ENCODE measurements around the gene BBS9. TPM values are rescaled to one million over a fixed set of nuclear protein-coding genes. Genes with fewer than 3 reads are reported as not detected.

BBS9 gene
- total and polyA plus RNA-seq, 9 donors = 13.0 to 23.5 (median 15.9) TPM

GRCh38 chr7:33339074-33339790, 209.9 kb downstream of the BBS9 start:
- H3K27ac ChIP-seq (ENCODE audit: low read length) = no peak overlapping the region
- no peaks in the 10 kb centered on the region for H3K36me3 ChIP-seq (ENCODE audit: control insufficient read depth, insufficient read depth, low read length)
- no peaks in the 10 kb centered on the region for H3K4me1 ChIP-seq (ENCODE audit: control insufficient read depth, insufficient read depth, low read length)
- WGBS (ENCODE audit: insufficient coverage) = 71% methylated on average over 1 of the region's 3 CpGs
- peak; percentile 48 for DNase-seq
- no peaks in the 10 kb centered on the region for H3K27me3 ChIP-seq (ENCODE audit: control insufficient read depth, insufficient read depth, low read length)
- H3K4me3 ChIP-seq (ENCODE audit: low read length) = no peak overlapping the region
- no peaks in the 10 kb centered on the region for H3K9me3 ChIP-seq (replicated peaks; ENCODE audit: control insufficient read depth, low read depth, low read length)

GRCh38 chr7:33346055-33346454, 216.7 kb downstream of the BBS9 start:
- DNase-seq = no peak
- Histone ChIP-seq H3K27me3 (ENCODE audit: control insufficient read depth, insufficient read depth, low read length) (no peaks in the 10 kb centered on the region), H3K4me1 (ENCODE audit: control insufficient read depth, insufficient read depth, low read length) (no peaks in the 10 kb centered on the region), H3K4me3 (ENCODE audit: low read length) (no peak overlapping the region), H3K9me3 (replicated peaks; ENCODE audit: control insufficient read depth, low read depth, low read length) (no peaks in the 10 kb centered on the region), H3K27ac (ENCODE audit: low read length) (no peak overlapping the region), H3K36me3 (ENCODE audit: control insufficient read depth, insufficient read depth, low read length) (no peaks in the 10 kb centered on the region)
- WGBS (ENCODE audit: insufficient coverage) = no CpG with 5 or more reads among the region's 3 CpGs

- no peaks in the 10 kb centered on the region for H3K36me3 ChIP-seq (ENCODE audit: control insufficient read depth, insufficient read depth, low read length)
- H3K9me3 ChIP-seq (replicated peaks; ENCODE audit: control insufficient read depth, low read depth, low read length) = no peaks in the 10 kb centered on the region
- DNase-seq = no peak
- H3K27me3 ChIP-seq (ENCODE audit: control insufficient read depth, insufficient read depth, low read length) = no peaks in the 10 kb centered on the region
- no peaks in the 10 kb centered on the region for H3K4me1 ChIP-seq (ENCODE audit: control insufficient read depth, insufficient read depth, low read length)
- H3K4me3 ChIP-seq (ENCODE audit: low read length) = no peak overlapping the region
- H3K27ac ChIP-seq (ENCODE audit: low read length) = no peak overlapping the region
- WGBS (ENCODE audit: insufficient coverage) = no CpG with 5 or more reads among the region's 7 CpGs
Observed at GRCh38 chr7:33350577-33350976, 221.2 kb downstream of the BBS9 start.

GRCh38 chr7:33351709-33352108, 222.3 kb downstream of the BBS9 start:
- H3K27ac ChIP-seq (ENCODE audit: low read length) = no peak overlapping the region
- WGBS (ENCODE audit: insufficient coverage) = 100% methylated on average over 1 of the region's 9 CpGs
- H3K4me1 ChIP-seq (ENCODE audit: control insufficient read depth, insufficient read depth, low read length) = no peaks in the 10 kb centered on the region
- no peaks in the 10 kb centered on the region for H3K9me3 ChIP-seq (replicated peaks; ENCODE audit: control insufficient read depth, low read depth, low read length)
- no peak for DNase-seq
- no peaks in the 10 kb centered on the region for H3K27me3 ChIP-seq (ENCODE audit: control insufficient read depth, insufficient read depth, low read length)
- H3K36me3 ChIP-seq (ENCODE audit: control insufficient read depth, insufficient read depth, low read length) = no peaks in the 10 kb centered on the region
- H3K4me3 ChIP-seq (ENCODE audit: low read length) = no peak overlapping the region

- Histone ChIP-seq H3K9me3 (replicated peaks; ENCODE audit: control insufficient read depth, low read depth, low read length) (no peaks in the 10 kb centered on the region), H3K27me3 (ENCODE audit: control insufficient read depth, insufficient read depth, low read length) (no peaks in the 10 kb centered on the region), H3K4me3 (ENCODE audit: low read length) (no peak overlapping the region), H3K27ac (ENCODE audit: low read length) (no peak overlapping the region), H3K36me3 (ENCODE audit: control insufficient read depth, insufficient read depth, low read length) (no peaks in the 10 kb centered on the region), H3K4me1 (ENCODE audit: control insufficient read depth, insufficient read depth, low read length) (no peaks in the 10 kb centered on the region)
- whole genome bisulfite sequencing (ENCODE audit: insufficient coverage) = 69% methylated on average over 2 of the region's 5 CpGs
- peak; percentile 38 for DNase-seq
Observed at GRCh38 chr7:33354201-33354600, 224.8 kb downstream of the BBS9 start.

GRCh38 chr7:33355386-33355785, 226.0 kb downstream of the BBS9 start:
- H3K27me3 ChIP-seq (ENCODE audit: control insufficient read depth, insufficient read depth, low read length) = no peaks in the 10 kb centered on the region
- H3K27ac ChIP-seq (ENCODE audit: low read length) = no peak overlapping the region
- no peak overlapping the region for H3K4me3 ChIP-seq (ENCODE audit: low read length)
- no peaks in the 10 kb centered on the region for H3K4me1 ChIP-seq (ENCODE audit: control insufficient read depth, insufficient read depth, low read length)
- peak; percentile 73 for DNase-seq
- H3K9me3 ChIP-seq (replicated peaks; ENCODE audit: control insufficient read depth, low read depth, low read length) = no peaks in the 10 kb centered on the region
- WGBS (ENCODE audit: insufficient coverage) = no CpG with 5 or more reads among the region's 1 CpG
- H3K36me3 ChIP-seq (ENCODE audit: control insufficient read depth, insufficient read depth, low read length) = no peaks in the 10 kb centered on the region

GRCh38 chr7:33356336-33356735, 227.0 kb downstream of the BBS9 start:
- Histone ChIP-seq H3K4me3 (ENCODE audit: low read length) (no peak overlapping the region), H3K36me3 (ENCODE audit: control insufficient read depth, insufficient read depth, low read length) (no peaks in the 10 kb centered on the region), H3K27ac (ENCODE audit: low read length) (peak overlapping the region; percentile 50), H3K4me1 (ENCODE audit: control insufficient read depth, insufficient read depth, low read length) (no peaks in the 10 kb centered on the region), H3K27me3 (ENCODE audit: control insufficient read depth, insufficient read depth, low read length) (no peaks in the 10 kb centered on the region), H3K9me3 (replicated peaks; ENCODE audit: control insufficient read depth, low read depth, low read length) (no peaks in the 10 kb centered on the region)
- WGBS (ENCODE audit: insufficient coverage) = no CpG with 5 or more reads among the region's 2 CpGs
- DNase-seq = peak; percentile 92

GRCh38 chr7:33357846-33358245, 228.5 kb downstream of the BBS9 start:
- no peak for DNase-seq
- Histone ChIP-seq H3K27ac (ENCODE audit: low read length) (no peak overlapping the region), H3K36me3 (ENCODE audit: control insufficient read depth, insufficient read depth, low read length) (no peaks in the 10 kb centered on the region), H3K4me1 (ENCODE audit: control insufficient read depth, insufficient read depth, low read length) (no peaks in the 10 kb centered on the region), H3K9me3 (replicated peaks; ENCODE audit: control insufficient read depth, low read depth, low read length) (no peaks in the 10 kb centered on the region), H3K4me3 (ENCODE audit: low read length) (no peak overlapping the region), H3K27me3 (ENCODE audit: control insufficient read depth, insufficient read depth, low read length) (no peaks in the 10 kb centered on the region)
- WGBS (ENCODE audit: insufficient coverage) = no CpG with 5 or more reads among the region's 2 CpGs

GRCh38 chr7:33369888-33370287, 240.5 kb downstream of the BBS9 start:
- Histone ChIP-seq H3K27me3 (ENCODE audit: control insufficient read depth, insufficient read depth, low read length) (no peaks in the 10 kb centered on the region), H3K4me1 (ENCODE audit: control insufficient read depth, insufficient read depth, low read length) (no peaks in the 10 kb centered on the region), H3K9me3 (replicated peaks; ENCODE audit: control insufficient read depth, low read depth, low read length) (peaks cover 6% of the 10 kb centered on the region), H3K36me3 (ENCODE audit: control insufficient read depth, insufficient read depth, low read length) (peaks cover 5% of the 10 kb centered on the region), H3K4me3 (ENCODE audit: low read length) (no peak overlapping the region), H3K27ac (ENCODE audit: low read length) (no peak overlapping the region)
- whole genome bisulfite sequencing (ENCODE audit: insufficient coverage) = no CpG with 5 or more reads among the region's 3 CpGs
- no peak for DNase-seq

- Histone ChIP-seq H3K4me3 (ENCODE audit: low read length) (no peak overlapping the region), H3K27me3 (ENCODE audit: control insufficient read depth, insufficient read depth, low read length) (no peaks in the 10 kb centered on the region), H3K36me3 (ENCODE audit: control insufficient read depth, insufficient read depth, low read length) (no peaks in the 10 kb centered on the region), H3K9me3 (replicated peaks; ENCODE audit: control insufficient read depth, low read depth, low read length) (peaks cover 4% of the 10 kb centered on the region), H3K4me1 (ENCODE audit: control insufficient read depth, insufficient read depth, low read length) (no peaks in the 10 kb centered on the region), H3K27ac (ENCODE audit: low read length) (no peak overlapping the region)
- no peak for DNase-seq
- WGBS (ENCODE audit: insufficient coverage) = no CpG with 5 or more reads among the region's 3 CpGs
Observed at GRCh38 chr7:33373195-33373594, 243.8 kb downstream of the BBS9 start.
